HepG2 (cell line): ENCODE data around the gene SNAPIN. TPM values are rescaled to one million over a fixed set of nuclear protein-coding genes. Genes with fewer than 3 reads are reported as not detected.

ENCODE experiments used
- ATF7 ChIP-seq, 2 experiments: fragments of 450-650 bp in 1 of 2; sonication (generic) in 1 of 2; formaldehyde crosslinking in 1 of 2; IDR thresholded peaks; 2 replicates each; pipeline versions ENCODE4 v1.4.0 to v1.6.1; 2016 to 2020; ENCODE audit warnings: antibody characterized with exemption in 1 of 2, mild to moderate bottlenecking in 1 of 2, missing genetic modification reagents in 1 of 2
- CBX5 ChIP-seq: sonication (generic); formaldehyde crosslinking; IDR thresholded peaks from 2 replicates; pipeline ENCODE4 v1.4.0; 2020; ENCODE audit warnings: missing genetic modification reagents, borderline replicate concordance
- FIP1L1 ChIP-seq: fragments of 200-400 bp; formaldehyde crosslinking; IDR thresholded peaks from 2 replicates; pipeline ENCODE4 v1.6.1; 2018; ENCODE audit warnings: low read depth, mild to moderate bottlenecking, low read length, moderate library complexity, borderline replicate concordance; ENCODE audit not compliant: insufficient read depth
- HNF4G ChIP-seq, 2 experiments: sonication (generic) in 1 of 2; formaldehyde crosslinking in 1 of 2; IDR thresholded peaks; 2 replicates each; pipeline versions ENCODE4 v1.4.0 to v1.6.1; 2011 to 2020; ENCODE audit warnings: borderline replicate concordance in 2 of 2, low read depth in 2 of 2, mild to moderate bottlenecking in 2 of 2, low read length in 1 of 2, missing genetic modification reagents in 1 of 2, moderate library complexity in 1 of 2
- HNRNPL ChIP-seq: fragments of 200-400 bp; formaldehyde crosslinking; IDR thresholded peaks from 2 replicates; pipeline ENCODE4 v1.6.1; 2017; ENCODE audit warnings: mild to moderate bottlenecking, low read depth, low read length
- KDM2A ChIP-seq: sonication (generic); formaldehyde crosslinking; IDR thresholded peaks from 2 replicates; pipeline ENCODE4 v1.4.0; 2020; ENCODE audit warnings: low read depth, missing genetic modification reagents, borderline replicate concordance
- MEIS1 ChIP-seq: sonication (generic); formaldehyde crosslinking; IDR thresholded peaks from 2 replicates; pipeline ENCODE4 v1.9.0; 2021; ENCODE audit warnings: mild to moderate bottlenecking, missing genetic modification reagents, moderate library complexity, borderline replicate concordance
- NR2C2 ChIP-seq: sonication (generic); formaldehyde crosslinking; IDR thresholded peaks from 2 replicates; pipeline ENCODE4 v1.4.0; 2020; ENCODE audit warnings: missing genetic modification reagents, mild to moderate bottlenecking, moderate library complexity, borderline replicate concordance
- PCBP2 ChIP-seq: fragments of 200-400 bp; formaldehyde crosslinking; optimal IDR thresholded peaks from 2 replicates; pipeline ENCODE3; 2018; ENCODE audit warnings: low read length, low read depth; ENCODE audit not compliant: poor library complexity, severe bottlenecking
- PITX1 ChIP-seq: sonication (generic); formaldehyde crosslinking; IDR thresholded peaks from 2 replicates; pipeline ENCODE4 v1.5.1; 2020; ENCODE audit warnings: mild to moderate bottlenecking, missing genetic modification reagents
- ZBTB7A ChIP-seq: sonication (generic); formaldehyde crosslinking; IDR thresholded peaks from 2 replicates; pipeline ENCODE4 v1.8.0; 2022; ENCODE audit warnings: mild to moderate bottlenecking, missing genetic modification reagents
- ZC3H4 ChIP-seq: sonication (generic); formaldehyde crosslinking; IDR thresholded peaks from 2 replicates; pipeline ENCODE4 v1.4.0; 2020; ENCODE audit warnings: missing genetic modification reagents, borderline replicate concordance
- ZFP82 ChIP-seq: sonication (generic); formaldehyde crosslinking; IDR thresholded peaks from 2 replicates; pipeline ENCODE4 v1.5.1; 2020; ENCODE audit warnings: mild to moderate bottlenecking, missing genetic modification reagents, borderline replicate concordance
- ZNF251 ChIP-seq: sonication (generic); formaldehyde crosslinking; IDR thresholded peaks from 2 replicates; pipeline ENCODE4 v1.9.0; 2021; ENCODE audit warnings: mild to moderate bottlenecking, missing genetic modification reagents
- ZNF33A ChIP-seq: sonication (generic); formaldehyde crosslinking; IDR thresholded peaks from 2 replicates; pipeline ENCODE4 v1.5.1; 2020; ENCODE audit warnings: missing genetic modification reagents, mild to moderate bottlenecking, moderate library complexity, borderline replicate concordance
- ZNF501 ChIP-seq: sonication (generic); formaldehyde crosslinking; IDR thresholded peaks from 2 replicates; pipeline ENCODE4 v1.5.1; 2020; ENCODE audit warnings: mild to moderate bottlenecking, moderate library complexity, missing genetic modification reagents
- ZNF543 ChIP-seq: sonication (generic); formaldehyde crosslinking; IDR thresholded peaks from 2 replicates; pipeline ENCODE4 v1.4.0; 2020; ENCODE audit warnings: mild to moderate bottlenecking, missing genetic modification reagents
- ZSCAN29 ChIP-seq: sonication (generic); formaldehyde crosslinking; conservative IDR thresholded peaks from 2 replicates; pipeline ENCODE4 v1.4.0; 2020; ENCODE audit warnings: mild to moderate bottlenecking, missing genetic modification reagents
- polyA plus RNA-seq, 8 experiments: library from polyadenylated mRNA; depleted of rRNA in 3 of 8; stranded (reverse) in 7 of 8; unstranded in 1 of 8; fragments of >200 nt; fragmentation: Illumina TruSeq in 4 of 8; extraction: Trizol in 4 of 8; gene quantifications; 2 replicates each; pipeline versions ENCODE4 v1.2.1 to v1.2.3, GENCODE V29; 2011 to 2016; ENCODE audit warnings: low read depth in 4 of 8, missing spikeins in 1 of 8, mixed read lengths in 1 of 8; ENCODE audit not compliant: insufficient read depth in 1 of 8
- total RNA-seq, 5 experiments: library from RNA; depleted of rRNA; stranded (reverse); fragments of >200 nt; fragmentation: Illumina TruSeq; extraction: Trizol; gene quantifications; 2 replicates each; pipeline ENCODE4 v1.2.3, GENCODE V29; 2016; ENCODE audit warnings: low read depth in 1 of 5
- TF ChIP-seq, protein P1 (sequence below): IDR thresholded peaks from 2 replicates; pipeline ENCODE4 v1.6.1; 2016; ENCODE audit warnings: mild to moderate bottlenecking
- TF ChIP-seq, protein P2 (sequence below): sonication (generic); formaldehyde crosslinking; IDR thresholded peaks from 2 replicates; pipeline ENCODE4 v1.4.0; 2020; ENCODE audit warnings: mild to moderate bottlenecking, missing genetic modification reagents
- TF ChIP-seq, protein P3 (sequence below): sonication (generic); formaldehyde crosslinking; IDR thresholded peaks from 2 replicates; pipeline ENCODE4 v1.8.0; 2022; ENCODE audit warnings: missing genetic modification reagents, low read depth, mild to moderate bottlenecking, borderline replicate concordance

Gene SNAPIN
- total and polyA plus RNA-seq, 2 of the 13 experiments (the other 11 are each of a cell fraction or from before 2014, with no cell fraction given) = 23.9 to 25.7 TPM

DNA sequence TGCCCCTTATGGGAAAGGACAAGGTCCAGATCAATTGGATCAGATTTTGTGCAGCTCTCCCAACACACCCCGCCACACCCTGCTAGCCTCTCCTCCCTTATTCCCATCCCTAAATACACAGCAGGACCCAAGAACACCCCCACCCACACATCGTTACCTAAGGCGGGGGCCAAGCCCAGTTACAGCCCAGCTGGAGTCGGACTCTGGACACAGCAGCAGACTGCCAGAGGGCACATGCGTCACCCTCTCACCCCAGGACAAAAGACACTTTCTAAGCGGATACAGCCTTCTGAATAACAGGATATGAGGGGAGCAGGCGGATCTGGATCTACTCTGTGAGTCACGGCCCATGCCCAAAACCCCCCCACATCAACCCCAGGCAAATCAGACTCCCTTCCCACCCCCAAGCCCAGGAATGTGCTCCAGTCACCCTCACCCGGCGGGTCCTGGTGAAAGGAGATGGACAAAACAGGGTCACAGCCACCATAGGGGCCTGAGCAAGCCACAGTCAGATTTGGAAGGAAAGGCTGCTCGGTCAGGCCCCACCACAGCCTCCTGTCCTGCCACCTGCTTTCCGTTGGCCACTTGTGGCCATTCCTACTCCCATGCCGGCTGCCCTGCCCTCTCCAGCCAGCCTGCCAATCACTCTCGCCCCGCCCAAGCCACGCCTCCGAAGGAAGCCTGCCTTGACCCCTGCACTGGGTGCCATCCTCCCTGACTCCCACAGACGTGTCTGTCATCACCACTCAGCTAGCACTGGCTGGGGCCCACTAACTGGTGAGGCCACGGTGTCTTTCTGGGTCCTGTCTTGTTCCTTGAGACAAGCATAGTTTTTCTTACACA is 49.5 kb upstream of the SNAPIN start (continued):
- TF ChIP-seq, protein P1, sequence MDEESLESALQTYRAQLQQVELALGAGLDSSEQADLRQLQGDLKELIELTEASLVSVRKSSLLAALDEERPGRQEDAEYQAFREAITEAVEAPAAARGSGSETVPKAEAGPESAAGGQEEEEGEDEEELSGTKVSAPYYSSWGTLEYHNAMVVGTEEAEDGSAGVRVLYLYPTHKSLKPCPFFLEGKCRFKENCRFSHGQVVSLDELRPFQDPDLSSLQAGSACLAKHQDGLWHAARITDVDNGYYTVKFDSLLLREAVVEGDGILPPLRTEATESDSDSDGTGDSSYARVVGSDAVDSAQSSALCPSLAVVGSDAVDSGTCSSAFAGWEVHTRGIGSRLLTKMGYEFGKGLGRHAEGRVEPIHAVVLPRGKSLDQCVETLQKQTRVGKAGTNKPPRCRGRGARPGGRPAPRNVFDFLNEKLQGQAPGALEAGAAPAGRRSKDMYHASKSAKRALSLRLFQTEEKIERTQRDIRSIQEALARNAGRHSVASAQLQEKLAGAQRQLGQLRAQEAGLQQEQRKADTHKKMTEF (CRISPR knock-in tag) = peak; percentile 39; the same call in 1 of the 2 replicates
- TF ChIP-seq PITX1 (CRISPR knock-in tag) (peak; percentile 62), NR2C2 (CRISPR knock-in tag) (peak; percentile 80), ZSCAN29 (CRISPR knock-in tag) (peak; percentile 85), HNF4G (IDR thresholded peaks at IDR 0.05; ENCODE audit: borderline replicate concordance, low read depth, low read length) (peak; percentile 87), HNF4G (CRISPR knock-in tag; IDR thresholded peaks at IDR 0.05; ENCODE audit: borderline replicate concordance, low read depth) (no peak; the same call in 1 of the 2 replicates), CBX5 (CRISPR knock-in tag) (no peak; the same call in 1 of the 2 replicates), PCBP2 (peak; percentile 18), ZNF543 (CRISPR knock-in tag) (peak; percentile 89; the same call in 1 of the 2 replicates), ZNF501 (CRISPR knock-in tag) (peak; percentile 86; the same call in 1 of the 2 replicates), ZFP82 (CRISPR knock-in tag) (peak; percentile 27; the same call in 1 of the 2 replicates), ZC3H4 (CRISPR knock-in tag) (peak; percentile 63; the same call in 1 of the 2 replicates), ZNF33A (CRISPR knock-in tag) (no peak), HNRNPL (peak; percentile 69; the same call in 1 of the 2 replicates), ATF7 (IDR thresholded peaks at IDR 0.05) (no peak), ATF7 (CRISPR knock-in tag; IDR thresholded peaks at IDR 0.05) (peak; percentile 86), KDM2A (CRISPR knock-in tag) (peak; percentile 71; the same call in 1 of the 2 replicates), ZBTB7A (CRISPR knock-in tag) (0 out of 2 replicates have a peak, but pooled peaks have one; percentile 42), MEIS1 (CRISPR knock-in tag) (peak; percentile 80; the same call in 1 of the 2 replicates), ZNF251 (CRISPR knock-in tag) (0 out of 2 replicates have a peak, but pooled peaks have one; percentile 43), FIP1L1 (0 out of 2 replicates have a peak, but pooled peaks have one; percentile 27)
- TF ChIP-seq, protein P2, sequence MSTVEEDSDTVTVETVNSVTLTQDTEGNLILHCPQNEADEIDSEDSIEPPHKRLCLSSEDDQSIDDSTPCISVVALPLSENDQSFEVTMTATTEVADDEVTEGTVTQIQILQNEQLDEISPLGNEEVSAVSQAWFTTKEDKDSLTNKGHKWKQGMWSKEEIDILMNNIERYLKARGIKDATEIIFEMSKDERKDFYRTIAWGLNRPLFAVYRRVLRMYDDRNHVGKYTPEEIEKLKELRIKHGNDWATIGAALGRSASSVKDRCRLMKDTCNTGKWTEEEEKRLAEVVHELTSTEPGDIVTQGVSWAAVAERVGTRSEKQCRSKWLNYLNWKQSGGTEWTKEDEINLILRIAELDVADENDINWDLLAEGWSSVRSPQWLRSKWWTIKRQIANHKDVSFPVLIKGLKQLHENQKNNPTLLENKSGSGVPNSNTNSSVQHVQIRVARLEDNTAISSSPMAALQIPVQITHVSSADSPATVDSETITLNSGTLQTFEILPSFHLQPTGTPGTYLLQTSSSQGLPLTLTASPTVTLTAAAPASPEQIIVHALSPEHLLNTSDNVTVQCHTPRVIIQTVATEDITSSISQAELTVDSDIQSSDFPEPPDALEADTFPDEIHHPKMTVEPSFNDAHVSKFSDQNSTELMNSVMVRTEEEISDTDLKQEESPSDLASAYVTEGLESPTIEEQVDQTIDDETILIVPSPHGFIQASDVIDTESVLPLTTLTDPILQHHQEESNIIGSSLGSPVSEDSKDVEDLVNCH = 0 out of 2 replicates have a peak, but pooled peaks have one; percentile 53
- TF ChIP-seq, protein P3, sequence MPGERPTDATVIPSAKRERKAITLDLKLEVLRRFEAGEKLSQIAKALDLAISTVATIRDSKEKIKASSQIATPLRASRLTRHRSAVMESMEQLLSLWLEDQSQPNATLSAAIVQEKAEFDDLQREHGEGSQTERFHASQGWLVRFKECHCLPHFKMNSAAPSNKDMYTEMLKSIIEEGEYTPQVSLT (CRISPR knock-in tag) = 0 out of 2 replicates have a peak, but pooled peaks have one; percentile 65
